Activated CD8-positive, alpha-beta memory T cell treated with anti-CD3 and anti-CD28 coated beads for 36 hours (primary cell): ENCODE results near the gene TEX50. TPM values are rescaled to one million over a fixed set of nuclear protein-coding genes. Genes with fewer than 3 reads are reported as not detected.
"Not testable (repeated sequence)": the region's sequence is repeated elsewhere in the genome, so short reads cannot be mapped to it uniquely, and the experiment has no call there.

ENCODE experiments used
- CTCF ChIA-PET: fragments of 350-600 bp; sonication (Branson Sonifier 250); formaldehyde crosslinking; loops from one replicate; lab custom pipeline; 2021; ENCODE audit warnings: antibody characterized with exemption; lab: Charles Lee
- POLR2A ChIA-PET: fragments of 350-600 bp; sonication (Branson Sonifier 250); formaldehyde crosslinking; loops from one replicate; lab custom pipeline; 2021; ENCODE audit warnings: antibody characterized with exemption; lab: Charles Lee
- total RNA-seq, 2 experiments: library from RNA; stranded (reverse); gene quantifications; one replicate each; pipeline ENCODE4 v1.2.3, GENCODE V29; 2021

The TEX50 gene
- total RNA-seq, 2 experiments from 2014 or later, result not detected

DNA sequence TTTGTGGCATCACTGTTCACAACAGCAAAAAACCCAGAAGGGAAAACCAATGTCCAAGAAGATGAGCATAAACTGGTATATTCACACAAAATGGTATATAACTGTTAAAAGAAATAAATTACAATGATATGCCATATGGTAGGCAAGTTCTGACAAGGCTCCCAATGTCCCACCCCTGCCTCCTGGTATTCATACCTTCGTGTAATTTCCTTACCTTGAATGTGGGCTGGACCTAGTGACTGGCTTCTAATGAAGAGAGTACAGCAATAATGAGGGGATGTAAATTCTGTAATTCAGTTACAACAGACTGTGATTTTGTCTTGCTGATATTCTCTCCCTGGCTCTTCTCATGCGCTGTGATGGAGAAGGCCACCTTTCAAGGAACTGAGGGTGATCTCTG is 25.2 kb downstream of the TEX50 start:
- CTCF ChIA-PET, result no interaction called here

DNA sequence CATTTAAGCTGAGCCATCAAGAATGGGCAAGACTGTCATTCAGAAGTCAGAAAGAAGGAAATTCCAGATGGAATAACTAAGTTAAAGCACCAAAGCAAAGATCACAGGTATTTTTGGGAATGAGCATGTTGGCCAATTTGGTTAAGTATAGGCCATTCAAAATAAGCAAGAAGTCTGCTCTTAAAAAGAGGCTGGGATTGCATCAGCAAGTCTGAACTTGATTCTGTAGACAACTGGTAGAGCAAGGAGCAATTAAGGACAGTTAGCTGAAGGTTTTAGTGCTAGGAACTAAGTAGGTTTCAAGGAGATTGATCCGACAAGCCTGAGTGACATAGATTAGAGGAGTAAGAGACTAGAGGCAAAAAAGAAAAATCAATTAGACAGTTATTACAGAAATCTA is 26.1 kb downstream of the TEX50 start:
- POLR2A ChIA-PET, result no interaction called here
- CTCF ChIA-PET, result no interaction called here

More for the DNA sequence above, 25.2 kb downstream of the TEX50 start:
- POLR2A ChIA-PET, result no interaction called here

DNA sequence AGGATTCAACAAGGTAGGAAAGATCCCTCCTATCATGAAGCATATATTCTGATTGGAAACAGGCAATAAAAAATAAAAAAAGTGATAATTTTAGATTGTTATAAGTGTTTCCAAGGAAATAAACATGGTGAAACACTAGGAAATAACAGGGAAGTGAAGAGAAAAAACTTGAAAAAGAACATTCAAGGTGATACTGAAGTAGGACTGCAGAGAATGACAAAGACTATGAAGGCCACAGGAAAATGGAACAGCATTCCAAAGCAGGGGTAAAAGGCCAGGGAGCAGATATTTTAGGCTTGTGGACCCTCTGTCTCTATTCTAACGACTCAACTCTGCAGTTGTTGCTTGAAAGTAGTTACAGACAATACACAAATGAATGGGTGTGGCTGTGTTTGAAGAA is 26.6 kb downstream of the TEX50 start:
- CTCF ChIA-PET, result no interaction called here
- POLR2A ChIA-PET, result no interaction called here

DNA sequence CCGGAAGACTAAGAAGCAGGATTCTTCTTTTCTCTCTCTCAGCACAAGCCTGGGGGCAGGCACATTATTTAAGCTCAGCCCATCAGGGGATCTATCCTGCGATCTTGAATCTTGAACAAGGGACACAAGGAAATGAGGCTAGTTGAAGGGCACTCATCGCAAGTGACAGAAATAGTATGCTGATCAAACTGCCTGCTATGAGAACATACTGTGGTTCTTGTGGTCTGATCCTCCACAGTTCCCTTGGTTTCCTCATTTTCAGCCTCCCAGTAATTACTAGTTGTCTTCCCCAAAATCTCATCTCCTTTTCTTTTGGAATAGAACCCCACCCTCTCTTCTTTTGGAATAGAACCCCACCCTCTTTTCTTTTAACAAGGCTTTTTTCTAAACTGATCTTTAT is 28.0 kb downstream of the TEX50 start:
- ChIA-PET POLR2A (no interaction called here), CTCF (no interaction called here)

DNA sequence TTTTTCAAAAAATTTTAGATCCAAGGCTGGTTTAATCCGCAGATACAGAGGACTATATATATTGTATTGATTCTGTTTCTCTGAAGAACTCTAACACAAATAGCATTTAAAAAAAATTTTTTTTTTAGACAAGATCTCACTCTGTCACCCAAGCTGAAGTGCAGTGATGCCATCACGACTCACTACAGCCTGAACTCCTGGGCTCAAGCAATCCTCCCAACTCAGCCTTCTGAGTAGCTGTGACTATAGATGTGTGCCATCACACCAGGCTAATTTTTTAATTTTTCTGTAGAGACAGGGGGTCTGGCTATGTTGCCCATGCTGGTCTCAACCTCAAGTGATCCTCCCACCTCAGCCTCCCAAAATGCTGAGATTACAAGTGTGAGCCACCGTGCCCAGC is 31.5 kb downstream of the TEX50 start:
- CTCF ChIA-PET, result no interaction called here
- POLR2A ChIA-PET, result no interaction called here

DNA sequence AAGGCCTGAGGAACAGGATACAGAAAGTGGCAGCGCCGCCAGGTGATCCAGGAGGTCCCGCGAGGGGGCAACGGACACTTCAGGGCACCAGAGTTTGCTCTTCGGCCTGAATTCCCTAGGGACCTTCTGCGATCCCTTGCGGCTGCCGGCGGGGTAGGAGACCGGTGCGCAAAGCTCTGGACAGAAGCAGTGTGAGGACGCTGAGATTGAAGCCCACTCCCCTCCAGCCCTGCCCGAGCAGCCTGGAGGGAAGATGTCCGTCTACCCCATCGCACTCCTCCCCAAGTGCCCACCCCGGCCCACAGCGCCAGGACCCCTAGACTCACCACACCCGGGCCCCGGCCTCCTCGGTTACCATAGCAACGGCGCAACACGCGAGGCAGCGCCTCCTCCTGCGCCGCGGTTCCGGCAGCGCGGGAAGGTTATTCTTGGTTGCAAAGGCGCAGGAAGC is 34.4 kb downstream of the TEX50 start, which contains the start of gene ANKRD45:
TSS of gene ANKRD45 (minus strand) at position 361 of the 451 bp plus-strand sequence. CDS start 10,433 bp downstream, outside the sequence.
- ChIA-PET CTCF (interaction anchor here (0.5 kb wide), 1 partner anchor 12 kb away, joined by 3 read pairs; no protein-coding TSS in a partner anchor), POLR2A (interaction anchor here (0.6 kb wide), 2 partner anchors 40 to 64 kb away, joined by 3 read pairs; no protein-coding TSS in a partner anchor)

DNA sequence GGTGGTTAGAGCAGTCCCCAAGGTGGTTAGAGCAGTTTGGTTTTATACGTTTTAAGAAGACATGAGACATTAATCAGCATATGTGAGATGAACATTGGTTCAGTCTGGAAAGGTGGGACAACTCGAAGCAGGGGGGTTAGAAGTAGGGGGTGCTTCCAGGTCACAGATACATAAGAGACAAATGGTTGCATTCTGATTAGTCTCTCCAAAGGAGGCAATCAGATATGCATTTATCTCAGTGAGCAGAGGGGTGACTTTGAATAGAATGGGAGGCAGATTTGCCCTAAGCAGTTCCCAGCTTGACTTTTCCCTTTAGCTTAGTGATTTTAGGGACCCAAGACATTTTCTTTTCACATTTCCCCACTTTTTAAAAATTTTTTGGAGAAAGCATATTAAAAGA is 39.4 kb downstream of the TEX50 start:
- CTCF ChIA-PET, POLR2A ChIA-PET: not testable (repeated sequence)

DNA sequence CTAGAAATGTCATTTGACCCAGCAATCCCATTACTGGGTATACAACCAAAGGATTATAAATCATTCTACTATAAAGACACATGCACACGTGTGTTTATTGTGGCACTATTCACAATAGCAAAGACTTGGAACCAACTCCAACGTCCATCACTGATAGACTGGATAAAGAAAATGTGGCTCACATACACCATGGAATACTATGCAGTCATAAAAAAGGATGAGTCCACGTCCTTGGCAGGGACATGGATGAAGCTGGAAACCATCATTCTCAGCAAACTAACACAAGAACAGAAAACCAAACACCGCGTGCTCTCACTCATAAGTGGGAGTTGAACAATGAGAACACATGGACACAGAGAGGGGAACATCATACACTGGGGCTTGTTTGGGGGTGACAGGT is 45.0 kb downstream of the TEX50 start:
- POLR2A ChIA-PET, result not testable (repeated sequence)

DNA sequence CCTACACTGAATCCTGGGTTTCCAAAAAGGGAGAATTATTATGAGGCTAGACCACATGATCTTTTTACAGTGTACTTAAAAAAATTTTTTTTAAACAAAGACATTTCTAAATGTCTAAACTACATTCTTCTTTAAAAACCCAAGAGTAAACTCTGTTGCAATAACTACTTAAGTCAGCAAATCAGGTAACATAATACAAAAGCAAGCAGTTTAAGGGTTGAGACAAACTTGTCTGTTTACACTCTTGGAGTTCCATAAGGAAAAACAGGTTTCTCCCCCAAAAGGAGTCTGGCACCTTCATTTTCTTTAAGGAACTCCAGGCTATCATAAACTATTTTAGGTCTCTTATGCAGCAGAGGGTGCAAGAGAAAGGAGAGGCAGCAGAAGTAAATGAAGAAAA is 47.0 kb downstream of the TEX50 start:
- CTCF ChIA-PET, result no interaction called here
- POLR2A ChIA-PET, result no interaction called here

More for the DNA sequence above, 45.0 kb downstream of the TEX50 start:
- CTCF ChIA-PET, result not testable (repeated sequence)

DNA sequence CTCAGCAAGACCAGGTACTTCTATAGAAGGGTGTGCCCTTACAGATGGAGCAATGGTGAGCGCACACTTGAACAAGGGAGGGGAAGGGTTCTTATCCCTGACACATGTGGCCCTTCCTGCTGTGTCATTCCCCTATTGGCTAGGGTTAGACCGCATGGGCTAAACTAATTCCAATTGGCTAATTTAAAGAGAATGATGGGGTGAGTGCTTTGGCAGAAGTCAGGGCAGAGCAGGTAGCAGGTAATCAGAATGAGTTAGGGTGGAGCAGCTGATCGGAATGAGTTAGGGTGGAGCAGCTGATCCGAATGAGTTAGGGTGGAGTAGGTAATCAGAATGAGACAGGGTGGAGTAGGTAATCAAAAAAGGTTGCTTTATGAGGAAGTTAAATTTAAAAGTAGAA is 48.7 kb downstream of the TEX50 start:
- POLR2A ChIA-PET, result not testable (repeated sequence)

DNA sequence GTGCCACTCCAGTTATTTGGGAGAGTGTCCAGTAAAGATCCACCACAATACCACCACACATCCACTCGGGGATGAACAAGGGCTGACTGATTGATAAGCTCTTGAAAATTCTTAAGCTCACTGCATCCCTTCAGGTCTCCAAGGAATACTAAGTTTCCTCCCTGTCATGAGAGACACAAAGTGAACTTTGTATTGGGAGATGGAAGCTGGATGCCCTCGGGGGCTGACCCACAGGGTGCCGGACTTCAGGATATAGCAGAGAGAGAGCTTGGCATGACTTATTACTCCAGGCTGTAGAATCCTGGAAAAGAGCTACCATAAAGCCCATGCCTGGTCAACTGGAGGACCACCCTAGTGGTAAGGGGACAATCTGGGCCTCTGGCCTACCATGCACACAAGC is 50.0 kb downstream of the TEX50 start:
- CTCF ChIA-PET, result interaction anchor here (0.6 kb wide), 1 partner anchor 1411 kb away, joined by 3 read pairs; no protein-coding TSS in a partner anchor
- POLR2A ChIA-PET, result not testable (repeated sequence)

More for the DNA sequence above, 48.7 kb downstream of the TEX50 start:
- CTCF ChIA-PET, result not testable (repeated sequence)

Other genes starting within 250 kb of the TEX50 start
- 100 to 1,000 TPM; 148 to 153 TPM for gene PRDX6, start 158.0 kb upstream of the TEX50 start, total RNA-seq
- gene SLC9C2, start 32.3 kb upstream of the TEX50 start, total RNA-seq, result not detected
- not detected for gene ANKRD45, start 34.5 kb downstream of the TEX50 start, total RNA-seq
- 10 to 100 TPM; 15.9 to 17.0 TPM for gene KLHL20, start 79.6 kb downstream of the TEX50 start, total RNA-seq
- gene DARS2, start 189.3 kb downstream of the TEX50 start, total RNA-seq, result 10 to 100 TPM; 46.3 to 49.1 TPM
- gene CENPL, start 189.5 kb downstream of the TEX50 start, total RNA-seq, result 10 to 100 TPM; 28.5 to 28.6 TPM
- 1,000 to 10,000 TPM in 1 of 2 experiments, 100 to 1,000 TPM in 1; 977 to 1,024 TPM for gene GAS5, start 232.7 kb downstream of the TEX50 start, total RNA-seq
- gene ZBTB37, start 233.0 kb downstream of the TEX50 start, total RNA-seq, result 1 to 10 TPM; 7.7 to 8.3 TPM